NT2/D1 (cell line): ENCODE measurements around the gene DEPDC7.

Experiments
- SUZ12 ChIP-seq: IDR thresholded peaks from 2 replicates; pipeline ENCODE4 v1.6.1; 2011; ENCODE audit not compliant: insufficient read length, insufficient read depth; ENCODE audit errors: extremely low read depth
- YY1 ChIP-seq: IDR thresholded peaks from 2 replicates; pipeline ENCODE4 v1.6.1; 2011; ENCODE audit not compliant: insufficient read length, insufficient read depth
- ZNF274 ChIP-seq: IDR thresholded peaks from 2 replicates; pipeline ENCODE4 v1.6.1; 2011; ENCODE audit warnings: mild to moderate bottlenecking, low read depth, low read length

- no peak for TF ChIP-seq YY1
- TF ChIP-seq ZNF274, result no peak
- TF ChIP-seq SUZ12, result no peak
These were observed 24.3 kb upstream of the DEPDC7 start for GRCh38 chr11:32991427-32991826.
